CD4-positive, CD25-positive, alpha-beta regulatory T cell (primary cell): ENCODE data around the gene MAP3K10. TPM values are rescaled to one million over a fixed set of nuclear protein-coding genes. Genes with fewer than 3 reads are reported as not detected.
A peak's percentile ranks its signal among the peaks of the same experiment; 100 is the strongest.

ENCODE experiments used
- ATAC-seq, 2 donors: fragments of 150-1000 bp; cut with Tn5 transposase; one replicate each; pipeline ENCODE4 v1.10.0; 2021; ENCODE audit warnings: low read depth in 2 of 2, moderate number of reproducible peaks in 2 of 2, moderate library complexity in 1 of 2
- DNase-seq, 3 donors: peaks; one replicate each; pipeline versions ENCODE4 v3.0.0 to v3.0.0-alpha.2; 2012 to 2022; ENCODE audit warnings: mixed read lengths in 1 of 3
- H3K27ac ChIP-seq: one replicate; pipeline ENCODE4 v1.7.0; 2013; ENCODE audit warnings: mild to moderate bottlenecking, low read length; ENCODE audit not compliant: insufficient read depth, poor library complexity, severe bottlenecking
- H3K27me3 ChIP-seq: one replicate; pipeline ENCODE4 v1.7.0; 2013; ENCODE audit warnings: low read length; ENCODE audit not compliant: control insufficient read depth, insufficient read depth
- H3K36me3 ChIP-seq: one replicate; pipeline ENCODE4 v1.7.0; 2013; ENCODE audit warnings: mild to moderate bottlenecking, low read length, moderate library complexity; ENCODE audit not compliant: control insufficient read depth, insufficient read depth
- H3K4me1 ChIP-seq: 2 replicates; pipeline ENCODE4 v1.7.0; 2013; ENCODE audit warnings: mild to moderate bottlenecking, low read length; ENCODE audit not compliant: insufficient read depth, control insufficient read depth, poor library complexity, severe bottlenecking
- H3K4me3 ChIP-seq: one replicate; pipeline ENCODE4 v1.7.0; 2013; ENCODE audit warnings: low read depth, mild to moderate bottlenecking, low read length, moderate library complexity
- H3K9me3 ChIP-seq, 2 experiments: 1 replicate in 1 of 2; 2 replicates in 1 of 2; pipeline ENCODE4 v1.7.0; 2013; ENCODE audit warnings: low read length in 2 of 2, mild to moderate bottlenecking in 1 of 2, moderate library complexity in 1 of 2; ENCODE audit not compliant: control insufficient read depth in 2 of 2
- H3K27ac Mint-ChIP-seq, 3 donors: one replicate each; pipeline ENCODE4 v1.8.0; 2020 to 2022; ENCODE audit warnings: mild to moderate bottlenecking in 3 of 3, mixed read lengths in 3 of 3, moderate library complexity in 2 of 3
- H3K27me3 Mint-ChIP-seq: one replicate; pipeline ENCODE4 v1.8.0; 2022; ENCODE audit warnings: mild to moderate bottlenecking, mixed read lengths
- H3K36me3 Mint-ChIP-seq: one replicate; pipeline ENCODE4 v1.8.0; 2020; ENCODE audit warnings: mixed read lengths
- H3K4me1 Mint-ChIP-seq, 4 donors: one replicate each; pipeline ENCODE4 v1.8.0; 2020 to 2022; ENCODE audit warnings: mixed read lengths in 4 of 4, mild to moderate bottlenecking in 1 of 4
- H3K4me3 Mint-ChIP-seq, 4 donors: one replicate each; pipeline ENCODE4 v1.8.0; 2020 to 2022; ENCODE audit warnings: mild to moderate bottlenecking in 4 of 4, mixed read lengths in 4 of 4, moderate library complexity in 3 of 4
- H3K9me3 Mint-ChIP-seq, 7 donors: one replicate each; pipeline ENCODE4 v1.8.0; 2020 to 2022; ENCODE audit warnings: mixed read lengths in 7 of 7, mild to moderate bottlenecking in 3 of 7, moderate library complexity in 2 of 7
- polyA plus RNA-seq, 4 donors: library from polyadenylated mRNA; unstranded; fragments of 300-500 nt; fragmentation: Illumina TruSeq; gene quantifications; one replicate each; pipeline ENCODE4 v1.2.3, GENCODE V29; 2021
- total RNA-seq: library from RNA; stranded (reverse); gene quantifications from one replicate; pipeline ENCODE4 v1.2.3, GENCODE V29; 2022

The MAP3K10 gene
- total and polyA plus RNA-seq, 5 donors from 2014 or later, result 0.14 to 25.8 (median 0.65) TPM

DNA sequence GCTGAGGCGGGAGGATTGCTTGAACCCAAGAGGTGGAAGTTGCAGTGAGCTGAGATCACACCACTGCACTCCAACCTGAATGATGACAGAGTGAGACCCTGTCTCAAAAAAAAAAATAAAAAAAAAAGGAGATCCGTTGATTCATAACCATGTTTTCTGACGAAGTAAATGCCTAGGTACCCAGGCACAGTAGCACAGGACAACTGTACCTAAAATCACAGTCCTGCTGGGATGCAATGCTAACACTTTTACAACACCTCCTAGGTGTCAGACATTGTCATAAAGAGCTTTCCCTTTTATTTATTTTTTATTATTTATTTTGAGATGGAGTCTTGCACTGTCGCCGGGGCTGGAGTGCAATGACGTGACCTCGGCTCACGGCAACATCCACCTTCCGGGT is 29.4 kb downstream of the MAP3K10 start:
- H3K27ac Mint-ChIP-seq, result no peak overlapping the region
- ATAC-seq (no peak), DNase-seq (no peak)
- Histone ChIP-seq H3K36me3 (no peaks in the 10 kb centered on the region), H3K27ac (no peak overlapping the region), H3K4me1 (peaks cover 12% of the 10 kb centered on the region), H3K9me3 (peaks cover 0 to 2% of the 10 kb centered on the region in 2 experiments), H3K4me3 (no peak overlapping the region), H3K27me3 (peaks cover 21% of the 10 kb centered on the region)
- no peaks in the 10 kb centered on the region for H3K36me3 Mint-ChIP-seq
- peaks cover 48% of the 10 kb centered on the region for H3K27me3 Mint-ChIP-seq
- no peak overlapping the region for H3K4me3 Mint-ChIP-seq
- H3K4me1 Mint-ChIP-seq, result peaks cover 9 to 24% (median 12%) of the 10 kb centered on the region in 4 donors
- H3K9me3 Mint-ChIP-seq, result peaks cover 0 to 8% (median 5%) of the 10 kb centered on the region in 7 donors

DNA sequence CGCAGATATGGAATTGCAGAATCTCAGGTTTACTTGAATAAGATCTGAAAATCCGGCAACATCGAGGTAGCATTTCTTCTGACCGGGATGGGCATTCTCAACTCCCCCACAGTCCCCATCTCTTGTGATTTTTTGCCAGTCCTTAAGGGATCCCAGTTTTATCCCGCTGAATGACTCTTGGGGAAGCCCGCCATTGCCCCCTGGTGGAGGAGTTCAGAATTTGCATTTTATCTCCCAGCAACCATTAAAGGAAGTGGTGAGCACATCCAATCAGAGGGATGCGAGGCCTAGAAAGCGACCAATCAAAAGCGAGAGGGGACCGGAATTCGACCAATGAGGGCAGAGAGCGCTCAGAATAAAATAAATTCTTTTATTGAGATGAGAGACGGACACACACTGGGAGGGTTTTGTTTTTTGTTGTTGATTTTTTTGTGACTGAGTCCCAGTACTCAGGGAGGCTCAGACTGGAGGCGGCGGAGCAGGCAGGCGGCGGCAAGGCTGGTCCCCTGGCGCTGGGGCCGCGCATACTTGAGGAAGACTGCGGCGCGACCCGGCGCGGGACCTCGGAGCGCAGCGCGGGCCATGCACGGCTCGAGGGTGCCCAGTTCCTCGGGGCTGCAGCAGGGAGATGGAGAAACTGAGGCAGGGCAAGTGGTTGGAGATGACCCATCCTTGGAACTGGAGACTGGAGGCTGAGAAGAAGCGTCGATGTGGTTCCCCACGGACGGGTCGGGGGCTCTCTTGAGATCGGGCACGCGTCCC is 30.8 kb downstream of the MAP3K10 start:
- H3K27ac Mint-ChIP-seq, result no peak overlapping the region
- H3K36me3 Mint-ChIP-seq, result no peaks in the 10 kb centered on the region
- DNase-seq (peak; percentile 63 to 85 (median 81)), ATAC-seq (peak; percentile 71 to 82)
- Histone ChIP-seq H3K27me3 (peaks cover 23% of the 10 kb centered on the region), H3K9me3 (peaks cover 0 to 2% of the 10 kb centered on the region in 2 experiments), H3K27ac (no peak overlapping the region), H3K36me3 (no peaks in the 10 kb centered on the region), H3K4me3 (no peak overlapping the region), H3K4me1 (peaks cover 21% of the 10 kb centered on the region)
- peaks cover 0 to 9% (median 6%) of the 10 kb centered on the region in 7 donors for H3K9me3 Mint-ChIP-seq
- peaks cover 49% of the 10 kb centered on the region for H3K27me3 Mint-ChIP-seq
- H3K4me1 Mint-ChIP-seq, result peaks cover 13 to 25% (median 15%) of the 10 kb centered on the region in 4 donors
- peak overlapping the region; percentile 25 to 59 (median 44) for H3K4me3 Mint-ChIP-seq

DNA sequence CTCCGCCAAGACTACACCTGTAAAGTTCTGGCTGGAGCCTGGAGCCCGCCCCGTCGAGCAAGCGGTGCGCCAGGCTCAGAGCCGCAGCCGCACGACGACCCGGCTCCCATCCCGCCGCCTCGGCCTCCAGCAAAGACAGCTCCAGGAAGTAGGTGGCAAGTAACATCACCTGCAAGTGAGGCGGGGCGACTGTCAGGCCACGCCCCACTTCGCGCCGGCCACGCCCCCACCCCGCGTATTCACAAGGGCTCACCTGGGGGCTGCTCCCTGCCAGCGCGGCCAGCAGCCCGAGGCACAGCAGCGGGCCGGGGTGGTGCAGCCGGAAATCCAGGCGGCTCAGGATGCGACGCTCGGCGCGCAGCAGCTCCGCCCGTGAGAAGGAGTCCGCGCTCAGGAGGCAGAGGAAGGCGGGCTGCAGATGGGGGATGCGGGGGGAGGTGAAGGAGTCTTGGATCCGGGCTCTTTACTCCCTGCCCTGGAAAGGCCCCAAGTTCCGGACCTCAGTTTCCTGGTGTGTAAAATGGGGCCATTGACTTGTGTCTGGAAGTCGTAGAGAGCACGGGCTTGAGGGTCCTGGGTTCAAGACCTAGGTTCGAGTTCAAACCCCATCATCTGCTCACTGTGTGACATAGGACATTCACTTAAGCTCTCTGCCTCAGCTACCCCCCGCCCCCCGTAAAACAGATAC is 32.1 kb downstream of the MAP3K10 start:
- Histone ChIP-seq H3K4me1 (peaks cover 16% of the 10 kb centered on the region), H3K27ac (no peak overlapping the region), H3K36me3 (no peaks in the 10 kb centered on the region), H3K27me3 (peaks cover 23% of the 10 kb centered on the region), H3K4me3 (no peak overlapping the region), H3K9me3 (peaks cover 0 to 2% of the 10 kb centered on the region in 2 experiments)
- DNase-seq (peak; percentile 28 to 42 (median 39)), ATAC-seq (no peak)
- no peak overlapping the region for H3K27ac Mint-ChIP-seq
- H3K4me1 Mint-ChIP-seq, result peaks cover 13 to 24% (median 15%) of the 10 kb centered on the region in 4 donors
- H3K27me3 Mint-ChIP-seq, result peaks cover 62% of the 10 kb centered on the region
- H3K36me3 Mint-ChIP-seq, result no peaks in the 10 kb centered on the region
- H3K9me3 Mint-ChIP-seq, result peaks cover 0 to 9% (median 4%) of the 10 kb centered on the region in 7 donors
- H3K4me3 Mint-ChIP-seq, result no peak overlapping the region

DNA sequence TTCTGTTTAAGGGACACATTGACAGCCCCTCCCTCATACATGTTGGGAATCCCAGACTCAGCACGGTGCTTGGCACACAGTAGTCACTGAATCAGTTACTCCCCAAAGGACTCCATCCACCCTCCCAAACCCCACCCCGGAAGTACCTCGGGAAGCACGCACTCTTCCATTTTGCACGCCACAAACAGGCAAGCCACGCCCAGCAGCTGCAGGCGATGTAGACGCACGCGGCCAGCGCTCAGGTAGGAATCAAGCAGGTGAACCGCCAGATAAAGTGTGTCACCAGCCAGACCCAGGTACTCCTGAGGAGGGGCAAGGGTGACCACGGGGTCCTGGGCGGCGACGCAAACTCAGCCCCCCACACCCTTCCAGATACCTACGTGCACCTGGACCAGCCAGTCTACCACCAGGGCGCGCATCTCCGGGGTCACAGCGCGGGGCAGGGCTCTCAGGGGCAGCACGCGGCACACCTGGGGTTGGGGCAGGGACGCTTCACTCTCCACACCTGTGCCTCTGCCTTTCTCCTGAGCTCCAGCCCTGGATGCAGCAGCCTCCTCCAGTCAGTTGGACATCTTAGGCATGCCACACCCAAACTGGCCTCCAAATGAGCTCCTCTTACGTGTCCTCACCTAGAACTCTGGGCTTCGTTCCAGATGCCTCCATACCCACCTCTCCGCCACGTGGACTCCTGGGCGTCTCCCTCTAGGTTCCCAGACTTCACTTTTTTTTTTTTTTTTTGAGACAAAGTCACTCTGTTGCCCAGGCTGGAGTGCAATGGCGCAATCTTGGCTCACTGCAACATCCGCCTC is 33.3 kb downstream of the MAP3K10 start:
- ATAC-seq (no peak), DNase-seq (no peak)
- H3K27me3 Mint-ChIP-seq, result peaks cover 53% of the 10 kb centered on the region
- H3K27ac Mint-ChIP-seq, result peak overlapping the region in 1 of 3 donors; percentile 98
- peaks cover 0 to 9% (median 4%) of the 10 kb centered on the region in 7 donors for H3K9me3 Mint-ChIP-seq
- no peak overlapping the region for H3K27ac ChIP-seq
- peaks cover 0 to 2% of the 10 kb centered on the region in 2 experiments for H3K9me3 ChIP-seq
- H3K4me1 Mint-ChIP-seq, result peaks cover 13 to 20% (median 17%) of the 10 kb centered on the region in 4 donors
- no peaks in the 10 kb centered on the region for H3K36me3 ChIP-seq
- H3K4me3 ChIP-seq, result no peak overlapping the region
- peaks cover 16% of the 10 kb centered on the region for H3K4me1 ChIP-seq
- H3K27me3 ChIP-seq, result peaks cover 19% of the 10 kb centered on the region
- no peaks in the 10 kb centered on the region for H3K36me3 Mint-ChIP-seq
- peak overlapping the region in 1 of 4 donors; percentile 28 for H3K4me3 Mint-ChIP-seq

DNA sequence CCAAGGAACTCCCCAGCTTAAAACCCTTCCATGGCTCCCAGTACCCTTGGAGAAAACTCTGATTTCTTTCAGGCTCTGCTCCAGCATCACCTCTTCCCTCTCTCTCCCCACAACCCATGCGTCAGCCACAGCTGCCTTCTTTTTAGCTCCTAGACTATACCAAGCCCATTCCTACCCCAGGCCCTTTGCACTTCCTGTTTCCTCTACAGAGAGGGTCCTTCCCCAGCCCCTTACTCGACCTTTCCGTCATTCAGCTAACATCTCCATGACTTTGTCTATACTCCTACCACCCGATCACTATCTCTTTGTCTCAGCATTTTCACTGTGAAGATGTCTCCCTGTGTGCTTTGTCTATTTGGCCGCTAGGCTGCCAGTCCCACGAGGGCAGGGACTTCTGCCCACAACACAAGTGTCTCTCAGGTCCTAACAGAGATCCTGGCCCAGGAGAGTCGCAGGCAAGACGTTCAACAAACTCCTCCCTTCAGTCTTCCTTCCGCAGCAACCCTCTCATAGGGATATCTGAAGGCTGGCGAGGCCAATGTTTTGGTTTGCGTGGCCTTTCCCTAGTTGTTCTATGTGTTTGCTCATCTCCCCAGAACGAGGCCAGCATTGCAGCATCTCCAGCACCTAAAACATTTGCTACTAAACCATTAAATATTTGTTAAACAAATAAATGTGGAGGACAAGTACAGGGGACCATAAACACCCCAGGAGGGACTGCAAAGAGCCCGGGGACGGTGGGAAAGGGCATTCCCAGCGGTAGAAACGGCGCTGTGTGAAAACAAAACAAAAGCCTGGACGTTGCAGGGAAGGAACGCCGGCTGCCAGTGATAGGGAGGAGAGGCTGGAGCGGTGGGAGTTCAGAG is 34.4 kb downstream of the MAP3K10 start:
- ATAC-seq (no peak), DNase-seq (no peak)
- Mint-ChIP-seq H3K9me3 (peaks cover 0 to 9% (median 4%) of the 10 kb centered on the region in 7 donors), H3K4me3 (peak overlapping the region; percentile 1 to 78 (median 32)), H3K27ac (peak overlapping the region in 1 of 3 donors; percentile 22), H3K36me3 (no peaks in the 10 kb centered on the region), H3K27me3 (peaks cover 49% of the 10 kb centered on the region), H3K4me1 (peaks cover 13 to 20% (median 17%) of the 10 kb centered on the region in 4 donors)
- Histone ChIP-seq H3K4me1 (peaks cover 16% of the 10 kb centered on the region), H3K27ac (no peak overlapping the region), H3K27me3 (peaks cover 13% of the 10 kb centered on the region), H3K36me3 (no peaks in the 10 kb centered on the region), H3K9me3 (peaks cover 0 to 2% of the 10 kb centered on the region in 2 experiments), H3K4me3 (no peak overlapping the region)

DNA sequence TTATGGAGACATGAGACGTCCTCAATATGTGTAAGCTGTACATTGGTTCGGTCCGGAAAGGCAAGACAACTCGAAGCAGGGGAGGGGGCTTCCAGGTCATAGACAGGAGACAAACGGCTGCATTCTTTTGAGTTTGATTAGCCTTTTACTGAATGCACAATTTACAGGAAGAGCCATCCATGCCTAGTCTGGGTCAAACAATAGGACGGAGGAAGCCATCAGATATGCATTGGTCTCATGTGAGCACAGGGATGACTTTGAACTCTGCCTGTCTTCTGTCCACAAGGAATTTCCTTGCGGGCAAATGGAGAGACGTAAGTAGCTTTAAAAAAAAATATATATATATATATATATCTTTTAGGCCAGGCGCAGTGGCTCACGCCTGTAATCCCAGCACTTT is 37.1 kb downstream of the MAP3K10 start:
- Histone ChIP-seq H3K27me3 (peaks cover 13% of the 10 kb centered on the region), H3K4me1 (peaks cover 12% of the 10 kb centered on the region), H3K4me3 (no peak overlapping the region), H3K9me3 (peaks cover 0 to 2% of the 10 kb centered on the region in 2 experiments), H3K27ac (no peak overlapping the region), H3K36me3 (no peaks in the 10 kb centered on the region)
- ATAC-seq (no peak), DNase-seq (no peak)
- H3K4me1 Mint-ChIP-seq, result peaks cover 8 to 17% (median 12%) of the 10 kb centered on the region in 4 donors
- peaks cover 36% of the 10 kb centered on the region for H3K27me3 Mint-ChIP-seq
- H3K4me3 Mint-ChIP-seq, result no peak overlapping the region
- H3K27ac Mint-ChIP-seq, result no peak overlapping the region
- peaks cover 0 to 5% (median 3%) of the 10 kb centered on the region in 7 donors for H3K9me3 Mint-ChIP-seq
- no peaks in the 10 kb centered on the region for H3K36me3 Mint-ChIP-seq
